Small intestine (tissue), 7 donors: ENCODE measurements around the gene EXOSC7. TPM values are rescaled to one million over a fixed set of nuclear protein-coding genes. Genes with fewer than 3 reads are reported as not detected.

Experiments
- DNase-seq, 2 donors: peaks; one replicate each; pipeline versions ENCODE4 v3.0.0 to v3.0.0-alpha.2; 2013
- FAIRE-seq: peaks from 2 replicates; lab custom pipeline; 2012; peaks lifted over from hg19 to GRCh38; lab: Jason Lieb, UNC
- H3K27ac ChIP-seq, 3 donors: one replicate each; pipeline ENCODE4 v1.5.1; 2013; ENCODE audit warnings: low read length in 2 of 3, mild to moderate bottlenecking in 2 of 3, control low read depth in 1 of 3, inconsistent platforms in 1 of 3, low read depth in 1 of 3, moderate library complexity in 1 of 3
- H3K27me3 ChIP-seq, 3 donors: one replicate each; pipeline ENCODE4 v1.6.1; 2013; ENCODE audit warnings: low read length in 3 of 3, inconsistent platforms in 1 of 3; ENCODE audit not compliant: control insufficient read depth in 3 of 3, insufficient read depth in 3 of 3
- H3K36me3 ChIP-seq, 3 donors: one replicate each; pipeline ENCODE4 v1.6.1; 2013; ENCODE audit warnings: low read length in 3 of 3, inconsistent platforms in 1 of 3, low read depth in 1 of 3, mild to moderate bottlenecking in 1 of 3, moderate library complexity in 1 of 3; ENCODE audit not compliant: control insufficient read depth in 3 of 3, insufficient read depth in 2 of 3
- H3K4me1 ChIP-seq, 3 donors: one replicate each; pipeline ENCODE4 v1.6.1; 2013; ENCODE audit warnings: low read length in 2 of 3, inconsistent platforms in 1 of 3, low read depth in 1 of 3, mild to moderate bottlenecking in 1 of 3, moderate library complexity in 1 of 3; ENCODE audit not compliant: control insufficient read depth in 3 of 3, insufficient read depth in 2 of 3
- H3K4me3 ChIP-seq, 3 donors: one replicate each; pipeline ENCODE4 v1.5.1; 2013; ENCODE audit warnings: low read length in 3 of 3, control low read depth in 1 of 3, inconsistent platforms in 1 of 3, low read depth in 1 of 3, mild to moderate bottlenecking in 1 of 3, moderate library complexity in 1 of 3
- H3K9me3 ChIP-seq, 2 donors: one replicate each; pipeline ENCODE4 v1.6.1; 2013; ENCODE audit warnings: low read depth in 1 of 2, low read length in 1 of 2; ENCODE audit not compliant: control insufficient read depth in 2 of 2, insufficient read depth in 1 of 2
- WGBS, 3 donors: extraction: QIAGEN DNeasy Blood & Tissue Kit; methylation state at CpG; one replicate each; pipeline ENCODE4 v1.1.7; 2013; 5-methylcytosine and 5-hydroxymethylcytosine counted together
- polyA plus RNA-seq, 4 donors: library from polyadenylated mRNA; stranded (reverse) in 3 of 4; unstranded in 1 of 4; fragments of 200-250 nt in 3 of 4; fragments of 120-200 nt in 1 of 4; gene quantifications; one replicate each; pipeline versions ENCODE4 v1.2.1 to v1.2.3, GENCODE V29; 2013
- donor health status: healthy with polysubstance abuse.
- donor health status: control.
- donor health status: control.
- donor health status: Bipolar disorder and iron deficiency.
- donor health status: healthy.

EXOSC7 gene
- polyA plus RNA-seq, 4 donors = 21.9 to 39.4 (median 30.4) TPM

DNA sequence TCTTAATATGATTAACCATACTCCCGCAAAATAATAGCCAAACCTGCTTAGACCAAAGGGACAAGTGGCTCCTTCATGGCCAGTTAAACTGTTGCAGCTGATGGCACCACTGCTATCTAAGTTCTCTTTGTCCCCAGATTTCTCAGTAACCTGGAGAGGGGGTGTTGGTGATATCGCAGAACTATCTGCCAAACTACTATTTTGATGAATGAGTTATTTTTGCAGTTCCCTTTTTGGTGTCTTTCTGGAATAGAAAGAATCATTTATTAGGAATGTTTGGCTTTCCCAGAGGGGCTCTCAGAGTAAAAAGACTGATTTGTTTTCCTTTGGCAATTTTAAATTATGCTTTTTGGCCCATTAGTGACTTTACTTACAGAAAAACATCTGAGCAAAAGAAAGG is 83.1 kb downstream of the EXOSC7 start:
- H3K4me1 ChIP-seq = peaks cover 0 to 3% (median 2%) of the 10 kb centered on the region in 3 donors
- DNase-seq (no peak), FAIRE-seq (no peak)
- no peaks in the 10 kb centered on the region for H3K27me3 ChIP-seq
- no peak overlapping the region for H3K27ac ChIP-seq
- H3K9me3 ChIP-seq = no peaks in the 10 kb centered on the region
- 87 to 94% (median 88%) methylated on average over 2 of the region's 2 CpGs for WGBS, 3 donors
- H3K4me3 ChIP-seq = no peak overlapping the region
- H3K36me3 ChIP-seq = no peaks in the 10 kb centered on the region

DNA sequence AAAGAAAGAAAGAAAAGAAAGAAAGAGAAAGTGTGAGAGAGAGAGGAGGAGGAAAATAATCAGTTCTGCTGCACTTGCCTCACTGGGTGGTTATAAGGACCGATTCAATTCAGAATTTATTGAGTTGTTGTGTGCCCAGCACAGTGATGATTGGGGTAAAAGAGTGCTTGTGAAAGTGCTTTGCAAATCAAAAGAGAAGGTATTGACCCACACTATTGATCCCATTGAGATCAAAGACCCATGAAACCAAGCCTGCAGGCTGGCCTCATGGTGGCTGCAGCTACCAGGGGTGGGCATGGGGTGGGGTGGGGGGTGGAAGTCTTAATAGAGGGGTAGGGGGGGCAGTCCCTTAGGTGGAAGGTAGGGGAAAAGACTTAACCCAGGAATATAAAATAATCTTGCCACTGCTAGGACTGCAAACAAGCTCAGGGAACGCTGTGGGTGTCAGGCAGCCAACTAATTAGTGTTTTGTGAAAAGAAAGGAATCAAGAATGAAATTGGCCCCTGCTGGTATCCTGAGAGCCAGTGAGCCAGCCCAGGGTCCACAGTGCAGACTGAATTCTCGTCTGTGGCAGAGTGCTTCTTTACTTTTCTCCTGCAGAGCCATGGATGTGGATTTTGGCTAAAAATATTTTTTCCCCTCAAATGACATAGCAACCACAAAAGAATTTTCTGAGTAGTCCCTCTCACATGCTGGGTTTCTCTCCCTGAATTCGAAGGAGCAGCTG is 84.3 kb downstream of the EXOSC7 start:
- WGBS, 3 donors = 63 to 67% (median 64%) methylated on average over 4 of the region's 4 CpGs
- Histone ChIP-seq H3K4me1 (peaks cover 0 to 3% (median 0%) of the 10 kb centered on the region in 3 donors), H3K36me3 (no peaks in the 10 kb centered on the region), H3K4me3 (no peak overlapping the region), H3K27me3 (no peaks in the 10 kb centered on the region), H3K9me3 (no peaks in the 10 kb centered on the region), H3K27ac (no peak overlapping the region)
- FAIRE-seq (no peak), DNase-seq (no peak)

Other genes starting within 250 kb of the EXOSC7 start
- 1 to 10 TPM in 3 of 4 donors, under 1 TPM in 1; 0.89 to 5.0 (median 1.5) TPM for gene ZNF501, start 246.6 kb upstream of the EXOSC7 start, polyA plus RNA-seq
- 10 to 100 TPM in 2 of 4 donors, 1 to 10 TPM in 2; 6.7 to 24.7 (median 10.3) TPM for gene KIAA1143, start 214.6 kb upstream of the EXOSC7 start, polyA plus RNA-seq
- gene KIF15, start 214.4 kb upstream of the EXOSC7 start, polyA plus RNA-seq = 10 to 100 TPM in 1 of 4 donors, 1 to 10 TPM in 2, under 1 TPM in 1; 0.54 to 11.1 (median 5.5) TPM
- gene TMEM42, start 114.3 kb upstream of the EXOSC7 start, polyA plus RNA-seq = 10 to 100 TPM in 3 of 4 donors, 1 to 10 TPM in 1; 6.2 to 19.4 (median 14.3) TPM
- under 1 TPM in 1 of 4 donors, not detected in 3; 0.04 TPM for gene TGM4, start 101.6 kb upstream of the EXOSC7 start, polyA plus RNA-seq
- 10 to 100 TPM; 54.3 to 91.3 (median 58.3) TPM for gene ZDHHC3, start 70 bp upstream of the EXOSC7 start, polyA plus RNA-seq
- 100 to 1,000 TPM in 1 of 4 donors, 10 to 100 TPM in 1, 1 to 10 TPM in 2; 2.9 to 103 (median 17.1) TPM for gene CLEC3B, start 50.1 kb downstream of the EXOSC7 start, polyA plus RNA-seq
- 10 to 100 TPM in 2 of 4 donors, 1 to 10 TPM in 2; 8.4 to 30.6 (median 12.6) TPM for gene CDCP1, start 170.1 kb downstream of the EXOSC7 start, polyA plus RNA-seq